Daoy (cell line): Measurements from ENCODE around the gene PDPN. TPM values are rescaled to one million over a fixed set of nuclear protein-coding genes. Genes with fewer than 3 reads are reported as not detected.

Experiments used
- total RNA-seq: library from RNA; depleted of rRNA; stranded (reverse); fragments of >200 nt; shearing (Covaris generic); gene quantifications from 2 replicates; pipeline ENCODE4 v1.2.3, GENCODE V29; 2014; rRNA removed

PDPN gene
- total RNA-seq, 1 experiment from 2014 or later, result 19.6 TPM

Other genes starting within 250 kb of the PDPN start
- not detected in 2 replicates for gene PRAMEF14, start 236.7 kb upstream of the PDPN start, total RNA-seq
- gene PRAMEF19, start 211.9 kb upstream of the PDPN start, total RNA-seq, result not detected in 2 replicates
- not detected in 2 replicates for gene PRAMEF17, start 194.2 kb upstream of the PDPN start, total RNA-seq
- not detected in 2 replicates for gene PRAMEF20, start 173.4 kb upstream of the PDPN start, total RNA-seq
- not detected in 2 replicates for gene LRRC38, start 69.8 kb upstream of the PDPN start, total RNA-seq
- 11.0 and 12.2 TPM in 2 replicates for gene PRDM2, start 116.4 kb downstream of the PDPN start, total RNA-seq